Ovary (tissue), 3 donors: ENCODE data around the gene PDE5A.

Experiments used
- EP300 ChIP-seq: sonication (generic); formaldehyde crosslinking; IDR thresholded peaks from one replicate; pipeline ENCODE4 v1.6.1; 2017; ENCODE audit warnings: antibody characterized with exemption
- POLR2A ChIP-seq: fragments of 450-650 bp; IDR thresholded peaks from one replicate; pipeline ENCODE4 v1.6.1; 2017; ENCODE audit warnings: antibody characterized with exemption, mild to moderate bottlenecking, moderate library complexity
- TF ChIP-seq, protein P1 (sequence below), 3 donors: fragments of 450-650 bp in 2 of 3; fragments of 200-600 bp in 1 of 3; IDR thresholded peaks; one replicate each; pipeline versions ENCODE4 v1.5.1 to v1.8.0; 2016 to 2022; ENCODE audit warnings: antibody characterized with exemption in 3 of 3, mild to moderate bottlenecking in 1 of 3
- donor health status: DM: no; HTN: no; CAD: no.

GRCh38 chr4:119627267-119628255 lies 1.0 kb downstream of the PDE5A start:
- TF ChIP-seq, protein P1, sequence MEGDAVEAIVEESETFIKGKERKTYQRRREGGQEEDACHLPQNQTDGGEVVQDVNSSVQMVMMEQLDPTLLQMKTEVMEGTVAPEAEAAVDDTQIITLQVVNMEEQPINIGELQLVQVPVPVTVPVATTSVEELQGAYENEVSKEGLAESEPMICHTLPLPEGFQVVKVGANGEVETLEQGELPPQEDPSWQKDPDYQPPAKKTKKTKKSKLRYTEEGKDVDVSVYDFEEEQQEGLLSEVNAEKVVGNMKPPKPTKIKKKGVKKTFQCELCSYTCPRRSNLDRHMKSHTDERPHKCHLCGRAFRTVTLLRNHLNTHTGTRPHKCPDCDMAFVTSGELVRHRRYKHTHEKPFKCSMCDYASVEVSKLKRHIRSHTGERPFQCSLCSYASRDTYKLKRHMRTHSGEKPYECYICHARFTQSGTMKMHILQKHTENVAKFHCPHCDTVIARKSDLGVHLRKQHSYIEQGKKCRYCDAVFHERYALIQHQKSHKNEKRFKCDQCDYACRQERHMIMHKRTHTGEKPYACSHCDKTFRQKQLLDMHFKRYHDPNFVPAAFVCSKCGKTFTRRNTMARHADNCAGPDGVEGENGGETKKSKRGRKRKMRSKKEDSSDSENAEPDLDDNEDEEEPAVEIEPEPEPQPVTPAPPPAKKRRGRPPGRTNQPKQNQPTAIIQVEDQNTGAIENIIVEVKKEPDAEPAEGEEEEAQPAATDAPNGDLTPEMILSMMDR (IDR thresholded peaks at IDR 0.05), result peak; percentile 6 to 72 (median 70)
- TF ChIP-seq POLR2A (no peak), EP300 (no peak)
